ENCODE results near the gene DBF4. TPM values are rescaled to one million over a fixed set of nuclear protein-coding genes. Genes with fewer than 3 reads are reported as not detected.

DBF4 gene
- total and polyA plus RNA-seq, 2 of the 13 experiments (the other 11 are each of a cell fraction or from before 2014, with no cell fraction given), result 5.0 to 64.4 TPM

DNA sequence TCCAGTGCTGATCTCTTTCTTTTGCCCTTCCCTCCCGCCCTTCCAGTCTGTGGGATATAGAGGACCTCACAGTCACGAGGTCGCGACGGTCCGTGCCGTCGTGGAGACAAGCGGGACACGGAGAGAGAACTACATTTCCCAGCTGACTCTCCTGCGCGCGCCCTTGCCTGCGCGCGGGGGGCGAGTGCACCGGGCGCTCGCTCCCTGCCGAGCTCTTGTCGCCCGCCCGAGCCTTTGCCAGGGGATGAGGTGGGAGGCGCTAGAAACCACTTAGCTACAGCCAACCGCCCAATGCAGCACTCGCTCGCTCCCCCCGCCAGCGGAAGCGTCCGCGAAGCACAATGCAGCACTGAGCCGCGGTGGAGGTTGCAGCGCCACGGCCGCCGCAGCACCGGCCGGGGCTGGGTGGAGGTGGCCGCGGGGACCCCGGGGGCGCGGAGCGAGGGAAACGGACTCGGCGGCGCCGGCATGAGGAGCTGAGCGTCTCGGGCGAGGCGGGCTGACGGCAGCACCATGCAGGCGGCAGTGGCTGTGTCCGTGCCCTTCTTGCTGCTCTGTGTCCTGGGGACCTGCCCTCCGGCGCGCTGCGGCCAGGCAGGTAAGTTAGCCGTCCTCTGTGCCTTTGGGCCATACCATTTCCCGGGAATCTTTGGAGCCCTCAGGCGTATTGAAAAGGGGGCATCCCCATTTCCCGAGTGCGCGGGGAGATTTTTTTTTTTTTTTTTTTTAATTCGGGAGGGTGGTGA lies 57.8 kb downstream of the DBF4 start, which contains the start of gene ADAM22:
TSS of gene ADAM22 (plus strand) at position 299 of the 746 bp plus-strand sequence. CDS start at position 514, 215 bp downstream.
- FAIRE-seq, result peak; percentile 78
- intact Hi-C loops (cut with micrococcal nuclease; ENCODE audit: unreplicated experiment) (loop anchor here (1.0 to 10.0 kb wide), 2 partner anchors 177 to 231 kb away; no protein-coding TSS in a partner anchor), in situ Hi-C loops (cut with HindIII; ENCODE audit: extremely low pct_ligation_motif_present, low pct_unique_long_range_greater_than_20kb) (no loop called here)
- ChIA-PET CTCF (ENCODE audit: low intra/inter-chr PET ratio, low total read pairs) (no interaction called here), POLR2A (interaction anchor here (0.6 kb wide), 1 partner anchor 29 kb away, joined by 3 read pairs; no protein-coding TSS in a partner anchor)
- H3K4me2 ChIP-seq (ENCODE audit: low read depth, low read length), result peak within 1 kb of the TSS; percentile 81
- BruUV-seq (replicated peaks), result no TSS peak
- no peaks in the 10 kb centered on the region for H3K36me3 ChIP-seq (replicated peaks in 1 of 2; ENCODE audit: control insufficient read depth in 1 of 2, insufficient read depth in 2 of 2, low read length in 2 of 2)
- peak within 1 kb of the TSS; percentile 83 for H2AFZ ChIP-seq (ENCODE audit: low read length)
- no peak within 1 kb of the TSS for H3K27ac ChIP-seq (ENCODE audit: extremely low read length, insufficient read depth, low read length)
- peak within 1 kb of the TSS; percentile 49 for H3K9ac ChIP-seq (ENCODE audit: insufficient read depth, low read depth, low read length)
- peak; percentile 99 for ATAC-seq
- no peaks in the 10 kb centered on the region; a peak in 1 of 5 replicates for H3K27me3 ChIP-seq (ENCODE audit: control insufficient read depth in 1 of 2, insufficient read depth in 2 of 2, low read length in 2 of 2)
- H3K4me3 ChIP-seq (replicated peaks in 1 of 3; ENCODE audit: insufficient read depth in 1 of 3, low read depth in 2 of 3, low read length in 3 of 3), result peak within 1 kb of the TSS; percentile 64 to 77 (median 70)
- H3K4me1 ChIP-seq (ENCODE audit: insufficient read depth, low read length), result peaks cover 27% of the 10 kb centered on the region
- 1% methylated on average over 18 of the region's 70 CpGs for WGBS (ENCODE audit: low lambda C conversion rate)
- peak; percentile 78 for DNase-seq (ENCODE audit: low spot score)
- H4K20me1 ChIP-seq (ENCODE audit: insufficient read depth, low read length), result no peaks in the 10 kb centered on the region
- H3K79me2 ChIP-seq (ENCODE audit: insufficient read depth, low read length), result no peaks in the 10 kb centered on the region
- H3K9me3 ChIP-seq (ENCODE audit: low read length), result no peaks in the 10 kb centered on the region
- TF ChIP-seq FOXP4 (CRISPR knock-in tag; IDR thresholded peaks at IDR 0.05) (0 out of 2 replicates have a peak, but pooled peaks have one; percentile 19), ZFP1 (CRISPR knock-in tag; IDR thresholded peaks at IDR 0.05) (no peak), GZF1 (CRISPR knock-in tag; IDR thresholded peaks at IDR 0.05) (0 out of 2 replicates have a peak, but pooled peaks have one; percentile 29), ATF7-NPFF (CRISPR knock-in tag; IDR thresholded peaks at IDR 0.05; ENCODE audit: low read depth) (peak; percentile 83), ZNF800 (CRISPR knock-in tag; IDR thresholded peaks at IDR 0.05) (peak; percentile 94), TSC22D2 (CRISPR knock-in tag; IDR thresholded peaks at IDR 0.05; ENCODE audit: borderline replicate concordance) (peak; percentile 69; the same call in 1 of the 2 replicates), NR2F6 (IDR thresholded peaks at IDR 0.05) (no peak), NR2F6 (CRISPR knock-in tag; IDR thresholded peaks at IDR 0.05) (no peak), CREB1 (IDR thresholded peaks at IDR 0.05) (no peak), CREB1 (CRISPR knock-in tag; IDR thresholded peaks at IDR 0.05) (0 out of 2 replicates have a peak, but pooled peaks have one; percentile 7), HOXA3 (CRISPR knock-in tag; IDR thresholded peaks at IDR 0.05) (peak; percentile 45), ZNF143 (CRISPR knock-in tag; IDR thresholded peaks at IDR 0.05) (peak; percentile 91), REPIN1 (CRISPR knock-in tag; IDR thresholded peaks at IDR 0.05; ENCODE audit: borderline replicate concordance, low read depth) (peak; percentile 95)
- TF ChIP-seq, protein P1, sequence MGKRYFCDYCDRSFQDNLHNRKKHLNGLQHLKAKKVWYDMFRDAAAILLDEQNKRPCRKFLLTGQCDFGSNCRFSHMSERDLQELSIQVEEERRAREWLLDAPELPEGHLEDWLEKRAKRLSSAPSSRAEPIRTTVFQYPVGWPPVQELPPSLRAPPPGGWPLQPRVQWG (CRISPR knock-in tag; IDR thresholded peaks at IDR 0.05; ENCODE audit: borderline replicate concordance, low read depth), result no peak
- TF ChIP-seq, protein P2, sequence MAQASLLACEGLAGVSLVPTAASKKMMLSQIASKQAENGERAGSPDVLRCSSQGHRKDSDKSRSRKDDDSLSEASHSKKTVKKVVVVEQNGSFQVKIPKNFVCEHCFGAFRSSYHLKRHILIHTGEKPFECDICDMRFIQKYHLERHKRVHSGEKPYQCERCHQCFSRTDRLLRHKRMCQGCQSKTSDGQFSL (CRISPR knock-in tag; IDR thresholded peaks at IDR 0.05), result peak; percentile 84
- TF ChIP-seq, protein P3, sequence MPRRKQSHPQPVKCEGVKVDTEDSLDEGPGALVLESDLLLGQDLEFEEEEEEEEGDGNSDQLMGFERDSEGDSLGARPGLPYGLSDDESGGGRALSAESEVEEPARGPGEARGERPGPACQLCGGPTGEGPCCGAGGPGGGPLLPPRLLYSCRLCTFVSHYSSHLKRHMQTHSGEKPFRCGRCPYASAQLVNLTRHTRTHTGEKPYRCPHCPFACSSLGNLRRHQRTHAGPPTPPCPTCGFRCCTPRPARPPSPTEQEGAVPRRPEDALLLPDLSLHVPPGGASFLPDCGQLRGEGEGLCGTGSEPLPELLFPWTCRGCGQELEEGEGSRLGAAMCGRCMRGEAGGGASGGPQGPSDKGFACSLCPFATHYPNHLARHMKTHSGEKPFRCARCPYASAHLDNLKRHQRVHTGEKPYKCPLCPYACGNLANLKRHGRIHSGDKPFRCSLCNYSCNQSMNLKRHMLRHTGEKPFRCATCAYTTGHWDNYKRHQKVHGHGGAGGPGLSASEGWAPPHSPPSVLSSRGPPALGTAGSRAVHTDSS (CRISPR knock-in tag; conservative IDR thresholded peaks at IDR 0.05), result no peak
